Activated CD8-positive, alpha-beta memory T cell treated with anti-CD3 and anti-CD28 coated beads, Interleukin-2, amount 50 U/mL, for 1 hour (primary cell): ENCODE measurements around the gene OR51A2.
"Not testable (repeated sequence)": the region's sequence is repeated elsewhere in the genome, so short reads cannot be mapped to it uniquely, and the experiment has no call there.

ENCODE experiments used
- DNase-seq: peaks from one replicate; pipeline ENCODE4 v3.0.0-alpha.2; 2020; ENCODE audit errors: extremely low read depth

The OR51A2 gene, protein sequence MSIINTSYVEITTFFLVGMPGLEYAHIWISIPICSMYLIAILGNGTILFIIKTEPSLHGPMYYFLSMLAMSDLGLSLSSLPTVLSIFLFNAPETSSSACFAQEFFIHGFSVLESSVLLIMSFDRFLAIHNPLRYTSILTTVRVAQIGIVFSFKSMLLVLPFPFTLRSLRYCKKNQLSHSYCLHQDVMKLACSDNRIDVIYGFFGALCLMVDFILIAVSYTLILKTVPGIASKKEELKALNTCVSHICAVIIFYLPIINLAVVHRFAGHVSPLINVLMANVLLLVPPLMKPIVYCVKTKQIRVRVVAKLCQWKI

GRCh38 chr11:4955613-4956012, at the start of gene OR51A2:
Gene OR51A2, minus strand, starts transcription at chr11:4955713. Its CDS starts 0 bp downstream, at chr11:4955713.
- DNase-seq: not testable (repeated sequence)

- DNase-seq: no peak
These were observed 49.1 kb upstream of the OR51A2 start for GRCh38 chr11:5004424-5005274.

DNA sequence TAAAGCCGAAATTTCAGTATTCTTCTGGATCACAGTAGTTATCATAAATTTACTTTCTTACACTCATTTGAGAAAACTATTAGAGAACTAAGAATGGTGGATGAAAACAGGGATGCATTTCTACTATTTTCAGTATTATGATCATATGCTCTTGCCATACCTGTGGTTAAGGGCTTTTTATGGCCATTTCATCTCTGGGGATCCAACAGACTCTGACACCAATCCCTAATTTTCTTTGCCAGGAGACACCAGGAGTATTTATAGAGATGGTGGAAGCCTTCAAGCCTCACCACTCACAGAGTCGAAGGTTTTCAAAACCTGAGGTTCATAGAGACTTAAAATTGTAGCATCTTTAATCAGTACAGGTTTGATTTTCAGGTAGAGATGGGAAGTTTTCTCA, 39.0 kb upstream of the OR51A2 start, which contains the start of gene OR51L1:
OR51L1 (plus strand) TSS at position 301 of the 400 bp plus-strand sequence. CDS start 4,132 bp downstream, outside the sequence.
- no peak for DNase-seq

DNA sequence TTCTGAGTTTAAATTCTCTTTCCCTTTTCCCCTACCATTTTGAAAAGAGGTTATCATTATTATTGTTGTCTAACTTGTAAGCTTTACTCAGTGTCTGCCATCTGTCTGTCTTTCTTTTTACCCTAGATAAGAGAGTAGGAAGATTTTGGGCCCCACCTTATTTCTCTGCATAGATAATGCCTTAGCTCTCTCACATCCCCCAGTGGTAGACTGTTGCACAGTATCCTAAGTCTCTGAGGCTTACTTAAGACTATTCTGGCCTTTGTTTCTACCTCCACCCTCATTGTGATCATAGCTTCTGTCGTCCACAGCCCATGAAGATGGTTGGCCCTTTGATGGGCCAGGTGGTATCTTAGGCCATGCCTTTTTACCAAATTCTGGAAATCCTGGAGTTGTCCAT, 35.5 kb upstream of the OR51A2 start:
- no peak for DNase-seq

- DNase-seq: no peak
These were observed 28.3 kb upstream of the OR51A2 start for GRCh38 chr11:4983841-4984240.

GRCh38 chr11:4982678-4983077, 27.2 kb upstream of the OR51A2 start:
- no peak for DNase-seq

- no peak for DNase-seq
These were observed 23.5 kb upstream of the OR51A2 start for GRCh38 chr11:4979036-4979435.

GRCh38 chr11:4975436-4975835, 19.9 kb upstream of the OR51A2 start:
- DNase-seq: no peak

- no peak for DNase-seq
These were observed 7.3 kb upstream of the OR51A2 start for GRCh38 chr11:4962816-4963215.

- no peak for DNase-seq
These were observed 5.4 kb upstream of the OR51A2 start for GRCh38 chr11:4960877-4961276.

DNA sequence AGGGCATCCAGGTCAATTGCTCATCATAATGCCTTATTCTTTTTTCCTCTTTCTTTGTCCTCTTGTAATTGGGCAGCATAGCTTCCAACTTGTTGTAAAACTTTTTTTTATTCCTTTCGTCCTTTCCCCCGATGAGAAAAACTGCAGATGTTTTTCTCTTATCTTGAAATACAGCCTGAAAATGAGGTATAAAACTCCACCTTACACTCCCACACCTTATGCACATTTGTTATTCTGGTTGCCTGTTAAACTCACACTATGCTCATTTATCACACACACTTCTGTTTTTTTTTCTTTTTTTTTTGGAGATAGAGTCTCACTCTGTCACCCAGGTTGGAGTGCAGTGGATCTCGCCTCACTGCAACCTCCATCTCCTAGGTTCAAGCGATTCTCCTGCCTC, 1.9 kb upstream of the OR51A2 start:
- DNase-seq: no peak

- no peak for DNase-seq
These were observed 8.0 kb downstream of the OR51A2 start, which contains the start of gene OR51A4 for GRCh38 chr11:4947505-4947904. Gene OR51A4, minus strand, starts transcription at chr11:4947605. Its CDS starts 505 bp downstream, at chr11:4947100.

DNA sequence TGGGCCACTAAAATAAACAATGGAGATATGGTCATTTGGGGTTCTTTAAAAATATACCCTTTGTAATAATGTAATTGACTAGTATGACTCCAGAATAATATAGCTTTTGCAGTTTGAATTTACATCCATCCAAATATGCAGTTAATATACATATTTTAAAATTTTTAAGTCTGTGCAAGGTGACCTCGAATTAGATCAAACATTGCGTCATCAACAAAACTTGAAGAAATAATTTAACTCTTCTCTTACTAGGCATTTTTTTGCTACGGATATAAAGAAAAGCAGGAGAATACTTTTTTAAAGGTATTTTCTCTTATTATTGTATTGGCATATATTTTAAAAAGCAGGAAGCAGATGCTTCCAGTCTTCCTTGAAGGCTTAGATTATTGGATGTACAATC, 18.8 kb downstream of the OR51A2 start:
- no peak for DNase-seq

DNA sequence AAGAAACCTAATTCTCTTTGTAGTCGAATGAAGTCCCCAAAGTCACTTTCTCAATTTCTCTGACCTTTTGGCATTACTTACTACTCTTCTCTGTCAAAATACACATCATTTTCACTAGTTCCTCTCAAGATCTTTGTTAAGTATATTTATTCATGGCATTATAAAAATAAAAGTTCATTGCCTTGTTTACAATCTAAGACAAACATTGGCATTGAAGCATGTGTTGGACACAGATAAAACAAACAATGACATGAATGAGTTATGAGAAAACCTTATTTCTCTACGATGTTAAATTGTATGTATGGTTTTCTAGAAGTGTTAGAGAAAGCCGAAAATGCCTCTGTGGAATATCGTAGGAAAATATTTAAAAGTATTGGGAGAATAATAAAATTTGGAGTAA, 22.8 kb downstream of the OR51A2 start:
- DNase-seq: no peak

- DNase-seq: no peak
These were observed 28.9 kb downstream of the OR51A2 start for GRCh38 chr11:4926608-4927007.

- DNase-seq: no peak
These were observed 31.3 kb downstream of the OR51A2 start, which contains the start of gene OR51G1 for GRCh38 chr11:4924239-4924638. Gene OR51G1, minus strand, starts transcription at chr11:4924339. Its CDS starts 0 bp downstream, at chr11:4924339.

DNA sequence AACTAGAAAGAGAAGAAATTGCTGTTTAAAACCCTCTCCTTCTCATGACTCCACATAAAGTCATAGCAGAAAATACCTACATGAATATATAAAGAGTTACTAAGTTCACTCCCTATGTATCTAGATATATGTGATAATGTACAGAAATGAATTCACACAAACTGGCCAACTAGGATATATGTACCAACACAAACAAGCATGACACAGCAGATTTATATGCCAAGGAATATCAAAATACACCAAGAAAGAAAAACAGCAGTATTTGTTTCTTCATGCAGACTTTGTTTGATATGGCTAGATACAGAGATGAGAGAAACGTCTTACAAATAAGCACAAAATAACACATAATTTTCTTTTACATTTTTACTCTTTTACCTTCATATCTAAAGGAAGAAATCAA, 33.2 kb downstream of the OR51A2 start:
- DNase-seq: no peak

GRCh38 chr11:4921796-4922195, 33.7 kb downstream of the OR51A2 start:
- DNase-seq: no peak

DNA sequence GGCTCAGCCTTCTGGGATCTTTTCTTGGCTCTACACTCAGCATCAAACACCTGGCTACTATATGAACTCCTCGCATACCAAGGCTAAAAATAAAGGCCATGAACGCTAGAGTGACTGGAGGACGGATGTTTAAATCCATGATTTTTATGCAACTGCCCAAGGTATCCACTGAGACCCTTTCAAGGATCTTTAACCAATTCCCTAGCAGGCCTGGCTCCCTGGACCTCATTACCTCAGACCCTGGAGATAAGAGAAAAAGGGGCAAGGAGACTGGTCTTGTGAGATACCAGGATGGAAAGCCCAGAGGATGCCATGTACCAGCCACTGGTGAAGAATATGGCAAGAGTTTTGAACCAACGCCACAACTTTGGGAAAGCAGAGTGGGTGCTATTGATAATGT, 36.3 kb downstream of the OR51A2 start, which contains the start of gene OR51G2:
OR51G2 (minus strand) TSS at position 101 of the 400 bp plus-strand sequence. CDS start 3,687 bp downstream, outside the sequence.
- DNase-seq: no peak

GRCh38 chr11:4916581-4916980, 38.9 kb downstream of the OR51A2 start:
- DNase-seq: no peak
